ENCODE measurements around the gene DUOXA1.
A peak's percentile ranks its signal among the peaks of the same experiment; 100 is the strongest.

DUOXA1 gene

GRCh38 chr15:45129651-45130129 lies at the start of gene DUOXA1, which contains the start of gene DUOX1:
TSS of gene DUOXA1 (minus strand) at chr15:45129879. CDS start at chr15:45123014, 6,865 bp downstream.
TSS of gene DUOX1 (plus strand) at chr15:45129994. CDS start at chr15:45131967, 1,973 bp downstream.
- DNase-seq, result no peak

- DNase-seq, result no peak
Measured at GRCh38 chr15:45177285-45177684, 47.6 kb upstream of the DUOXA1 start.

GRCh38 chr15:45174577-45174976 lies 44.9 kb upstream of the DUOXA1 start:
- no peak for DNase-seq

GRCh38 chr15:45174069-45174468 lies 44.4 kb upstream of the DUOXA1 start:
- DNase-seq, result no peak

GRCh38 chr15:45171912-45172311 lies 42.2 kb upstream of the DUOXA1 start:
- no peak for DNase-seq

- DNase-seq, result peak; percentile 47
Measured at GRCh38 chr15:45169608-45170480, 40.2 kb upstream of the DUOXA1 start.

GRCh38 chr15:45168751-45169551 lies 39.3 kb upstream of the DUOXA1 start:
- DNase-seq, result peak; percentile 47

GRCh38 chr15:45168286-45168685 lies 38.6 kb upstream of the DUOXA1 start:
- DNase-seq, result no peak

GRCh38 chr15:45167631-45168205 lies 38.0 kb upstream of the DUOXA1 start:
- DNase-seq, result no peak

- DNase-seq, result peak; percentile 92
Measured at GRCh38 chr15:45166834-45167630, 37.4 kb upstream of the DUOXA1 start.

- no peak for DNase-seq
Measured at GRCh38 chr15:45165536-45165935, 35.9 kb upstream of the DUOXA1 start.

- DNase-seq, result no peak
Measured at GRCh38 chr15:45164914-45165313, 35.2 kb upstream of the DUOXA1 start.

- DNase-seq, result no peak
Measured at GRCh38 chr15:45163508-45163856, 33.8 kb upstream of the DUOXA1 start.

GRCh38 chr15:45162771-45163507 lies 33.3 kb upstream of the DUOXA1 start:
- DNase-seq, result peak; percentile 86

- DNase-seq, result no peak
Measured at GRCh38 chr15:45161666-45162065, 32.0 kb upstream of the DUOXA1 start.

- DNase-seq, result no peak
Measured at GRCh38 chr15:45157974-45158373, 28.3 kb upstream of the DUOXA1 start.

GRCh38 chr15:45156744-45157455 lies 27.2 kb upstream of the DUOXA1 start:
- DNase-seq, result no peak

- no peak for DNase-seq
Measured at GRCh38 chr15:45155739-45156138, 26.1 kb upstream of the DUOXA1 start.

GRCh38 chr15:45151998-45152828 lies 22.5 kb upstream of the DUOXA1 start:
- no peak for DNase-seq

GRCh38 chr15:45150997-45151396 lies 21.3 kb upstream of the DUOXA1 start:
- no peak for DNase-seq

All from OCI-M1 (cell line).